Measurements from ENCODE around the gene MYOM1.

GRCh38 chr18:3025544-3025943 lies 194.2 kb downstream of the MYOM1 start:
- TF ChIP-seq CTCF (IDR thresholded peaks at IDR 0.05), result no peak
- no peak for TF ChIP-seq POLR2AphosphoS5 (IDR thresholded peaks at IDR 0.05; ENCODE audit: low read depth, low read length)
